HepG2 (cell line): ENCODE results near the gene GLTPD2. TPM values are rescaled to one million over a fixed set of nuclear protein-coding genes. Genes with fewer than 3 reads are reported as not detected.

ENCODE experiments used
- CAMTA2 ChIP-seq: sonication (generic); formaldehyde crosslinking; IDR thresholded peaks from 2 replicates; pipeline ENCODE4 v1.4.0; 2020; ENCODE audit warnings: mild to moderate bottlenecking, missing genetic modification reagents, borderline replicate concordance
- ELK4 ChIP-seq: sonication (generic); formaldehyde crosslinking; IDR thresholded peaks from 2 replicates; pipeline ENCODE4 v1.9.0; 2021; ENCODE audit warnings: missing genetic modification reagents, borderline replicate concordance
- HDAC2 ChIP-seq: sonication (generic); formaldehyde crosslinking; IDR thresholded peaks from 2 replicates; pipeline ENCODE4 v1.4.0; 2020; ENCODE audit warnings: missing genetic modification reagents
- HMGXB4 ChIP-seq, 2 experiments: sonication (generic) in 1 of 2; formaldehyde crosslinking in 1 of 2; IDR thresholded peaks; 2 replicates each; pipeline versions ENCODE4 v1.4.0 to v1.6.1; 2018 to 2020; ENCODE audit warnings: missing genetic modification reagents in 2 of 2, borderline replicate concordance in 1 of 2, low read depth in 1 of 2, mild to moderate bottlenecking in 1 of 2, missing biosample characterization in 1 of 2
- HNF1B ChIP-seq: sonication (generic); formaldehyde crosslinking; IDR thresholded peaks from 2 replicates; pipeline ENCODE4 v1.5.1; 2020; ENCODE audit warnings: mild to moderate bottlenecking, moderate library complexity, missing genetic modification reagents
- KDM2A ChIP-seq: sonication (generic); formaldehyde crosslinking; IDR thresholded peaks from 2 replicates; pipeline ENCODE4 v1.4.0; 2020; ENCODE audit warnings: low read depth, missing genetic modification reagents, borderline replicate concordance
- NFE2L1 ChIP-seq: sonication (generic); formaldehyde crosslinking; IDR thresholded peaks from 2 replicates; pipeline ENCODE4 v1.4.0; 2020; ENCODE audit warnings: missing genetic modification reagents, mild to moderate bottlenecking, borderline replicate concordance
- NR2F1 ChIP-seq, 2 experiments: fragments of 450-650 bp in 1 of 2; formaldehyde crosslinking in 1 of 2; IDR thresholded peaks; 2 replicates each; pipeline versions ENCODE4 v1.5.0 to v1.6.1; 2016 to 2020; ENCODE audit warnings: mild to moderate bottlenecking in 1 of 2, missing compliant biosample characterization in 1 of 2, missing genetic modification reagents in 1 of 2, moderate library complexity in 1 of 2
- SP1 ChIP-seq, 2 experiments: fragments of 450-650 bp in 1 of 2; sonication (generic) in 1 of 2; formaldehyde crosslinking in 1 of 2; IDR thresholded peaks; 2 replicates each; pipeline versions ENCODE4 v1.4.0 to v1.6.1; 2016 to 2020; ENCODE audit warnings: missing genetic modification reagents in 1 of 2
- TOE1 ChIP-seq: sonication (generic); formaldehyde crosslinking; IDR thresholded peaks from 2 replicates; pipeline ENCODE4 v1.4.0; 2020; ENCODE audit warnings: mild to moderate bottlenecking, missing genetic modification reagents
- USF2 ChIP-seq, 2 experiments: sonication (generic) in 1 of 2; formaldehyde crosslinking in 1 of 2; IDR thresholded peaks; 2 replicates each; pipeline versions ENCODE4 v1.5.1 to v1.6.1; 2011 to 2020; ENCODE audit warnings: borderline replicate concordance in 1 of 2, low read depth in 1 of 2, low read length in 1 of 2, mild to moderate bottlenecking in 1 of 2, missing genetic modification reagents in 1 of 2, moderate library complexity in 1 of 2
- ZHX2 ChIP-seq, 2 experiments: sonication (generic) in 1 of 2; formaldehyde crosslinking in 1 of 2; IDR thresholded peaks; 2 replicates each; pipeline versions ENCODE4 v1.6.1 to v1.9.0; 2014 to 2022; ENCODE audit warnings: antibody characterized with exemption in 1 of 2, borderline replicate concordance in 1 of 2, inconsistent platforms in 1 of 2, low read depth in 1 of 2, missing genetic modification reagents in 1 of 2
- ZNF3 ChIP-seq: IDR thresholded peaks from 2 replicates; pipeline ENCODE4 v1.7.0; 2017; ENCODE audit warnings: inconsistent platforms
- polyA plus RNA-seq, 8 experiments: library from polyadenylated mRNA; depleted of rRNA in 3 of 8; stranded (reverse) in 7 of 8; unstranded in 1 of 8; fragments of >200 nt; fragmentation: Illumina TruSeq in 4 of 8; extraction: Trizol in 4 of 8; gene quantifications; 2 replicates each; pipeline versions ENCODE4 v1.2.1 to v1.2.3, GENCODE V29; 2011 to 2016; ENCODE audit warnings: low read depth in 4 of 8, missing spikeins in 1 of 8, mixed read lengths in 1 of 8; ENCODE audit not compliant: insufficient read depth in 1 of 8
- total RNA-seq, 5 experiments: library from RNA; depleted of rRNA; stranded (reverse); fragments of >200 nt; fragmentation: Illumina TruSeq; extraction: Trizol; gene quantifications; 2 replicates each; pipeline ENCODE4 v1.2.3, GENCODE V29; 2016; ENCODE audit warnings: low read depth in 1 of 5

The GLTPD2 gene
- total and polyA plus RNA-seq, 2 of the 13 experiments (the other 11 are each of a cell fraction or from before 2014, with no cell fraction given): 7.5 to 12.9 TPM

- no peak for TF ChIP-seq TOE1 (CRISPR knock-in tag)
- TF ChIP-seq HNF1B: peak; percentile 74
- TF ChIP-seq NR2F1 (CRISPR knock-in tag; IDR thresholded peaks at IDR 0.05): no peak
- no peak for TF ChIP-seq CAMTA2 (CRISPR knock-in tag)
- TF ChIP-seq KDM2A: no peak
- no peak for TF ChIP-seq SP1 (IDR thresholded peaks at IDR 0.05)
- no peak; the same call in 1 of the 2 replicates for TF ChIP-seq SP1 (CRISPR knock-in tag; IDR thresholded peaks at IDR 0.05)
- peak; percentile 92 for TF ChIP-seq HDAC2 (CRISPR knock-in tag)
- TF ChIP-seq NFE2L1 (CRISPR knock-in tag): no peak; the same call in 1 of the 2 replicates
- peak; percentile 73; the same call in 1 of the 2 replicates for TF ChIP-seq ZHX2 (IDR thresholded peaks at IDR 0.05; ENCODE audit: low read depth)
- peak; percentile 67; the same call in 1 of the 2 replicates for TF ChIP-seq ZHX2 (CRISPR knock-in tag; IDR thresholded peaks at IDR 0.05; ENCODE audit: borderline replicate concordance)
- no peak for TF ChIP-seq USF2 (IDR thresholded peaks at IDR 0.05; ENCODE audit: low read depth, low read length)
- TF ChIP-seq USF2 (CRISPR knock-in tag; IDR thresholded peaks at IDR 0.05; ENCODE audit: borderline replicate concordance): no peak
- no peak for TF ChIP-seq ELK4 (CRISPR knock-in tag)
- TF ChIP-seq ZNF3: no peak
- peak; percentile 72 to 78; a peak in 3 of 4 replicates for TF ChIP-seq HMGXB4 (CRISPR knock-in tag; IDR thresholded peaks at IDR 0.05; ENCODE audit: borderline replicate concordance in 1 of 2, low read depth in 1 of 2)
Measured at GRCh38 chr17:4771519-4772234, 17.1 kb upstream of the GLTPD2 start, which contains the start of gene TM4SF5 (continued).
